ENCODE data around the gene FHIT.

DNA sequence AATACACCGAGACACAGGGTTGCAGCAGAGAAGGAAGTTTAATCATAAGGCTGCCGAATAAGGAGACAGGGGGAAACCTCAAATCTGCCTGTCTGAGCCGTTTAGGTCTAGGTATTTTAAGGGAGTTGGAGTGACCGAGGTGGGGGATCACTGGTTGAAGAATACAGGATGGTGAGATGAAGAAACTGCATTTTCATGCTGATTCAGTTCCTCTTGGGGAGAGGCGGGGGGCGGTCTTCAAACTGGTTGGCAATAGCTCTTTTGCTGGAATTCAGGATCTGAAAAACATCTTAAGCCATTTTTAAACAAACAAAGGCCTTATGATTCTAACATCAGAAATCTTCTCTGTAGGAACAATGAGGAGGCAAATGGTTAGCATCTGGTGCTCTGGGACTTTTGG is 1502.0 kb downstream of the FHIT start:
- TF ChIP-seq CTCF (IDR thresholded peaks at IDR 0.05; ENCODE audit: poor library complexity) (no peak), EZH2phosphoT487 (IDR thresholded peaks at IDR 0.05; ENCODE audit: low read depth, severe bottlenecking, unreplicated experiment) (no peak), EZH2 (IDR thresholded peaks at IDR 0.05; ENCODE audit: borderline replicate concordance) (no peak)

Measured in hepatocyte (in vitro differentiated cells).